ENCODE data around the gene MRPS18A.
"Not testable (repeated sequence)": the region's sequence is repeated elsewhere in the genome, so short reads cannot be mapped to it uniquely, and the experiment has no call there.

Gene MRPS18A

DNA sequence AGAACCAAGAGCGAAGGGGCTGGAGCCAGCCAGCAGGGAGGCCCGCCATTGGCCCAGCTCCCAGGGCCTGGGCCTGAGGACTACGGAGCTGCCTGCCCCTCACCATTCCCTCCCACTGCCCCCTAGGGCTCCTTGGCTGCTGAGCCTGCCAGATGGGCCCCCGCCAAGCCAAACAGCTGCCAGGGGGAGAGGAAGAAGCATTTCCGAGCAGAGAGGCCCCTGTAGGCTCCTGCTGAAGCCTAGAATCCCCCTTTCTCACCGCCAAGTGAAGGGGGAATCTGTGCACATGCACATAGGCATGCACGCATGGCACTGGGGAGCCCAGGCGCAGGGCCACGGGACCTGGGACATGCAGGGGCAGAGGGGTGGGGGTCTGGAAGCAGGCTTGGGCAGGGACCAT is 28.5 kb upstream of the MRPS18A start:
- DNase-seq, result no peak

GRCh38 chr6:43715056-43715788 is 27.6 kb upstream of the MRPS18A start:
- no peak for DNase-seq

DNA sequence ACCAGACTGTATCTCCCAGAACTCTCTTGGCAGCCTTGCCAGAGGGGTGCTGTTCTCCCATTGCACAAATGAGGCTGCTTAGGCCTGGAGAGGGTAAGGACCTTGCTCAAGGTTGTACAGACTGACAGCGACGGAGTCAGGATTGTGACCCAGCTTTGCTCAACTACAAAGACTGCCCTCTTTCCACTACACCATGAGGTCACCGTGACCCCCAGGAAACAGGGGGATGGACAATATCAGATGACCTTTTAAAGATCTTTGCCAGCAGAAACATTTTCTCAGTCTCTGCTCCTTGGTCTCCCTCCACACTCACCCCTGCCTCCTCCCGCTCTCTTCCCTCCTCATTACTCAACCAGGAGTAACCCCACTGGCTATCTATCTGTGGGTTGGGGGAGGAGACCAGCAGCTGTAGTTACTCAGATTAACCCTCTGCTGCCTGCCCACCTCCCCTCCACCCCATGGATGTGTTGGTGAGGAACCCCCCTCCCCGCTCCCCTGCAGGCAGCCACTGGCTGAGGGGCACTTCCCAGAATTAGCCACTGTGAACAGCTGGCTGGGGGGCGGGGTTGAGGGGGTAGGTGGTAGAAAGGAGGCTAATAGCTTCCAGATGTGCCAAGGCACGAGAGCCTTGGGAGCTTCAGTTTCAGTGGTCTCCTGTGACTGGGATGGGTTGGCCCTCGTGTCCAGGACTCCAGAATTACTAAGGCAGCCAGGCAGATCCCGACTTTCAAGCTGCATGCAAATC is 26.9 kb upstream of the MRPS18A start:
- DNase-seq, result no peak

- no peak for DNase-seq
Measured at GRCh38 chr6:43713643-43714310, 26.2 kb upstream of the MRPS18A start.

DNA sequence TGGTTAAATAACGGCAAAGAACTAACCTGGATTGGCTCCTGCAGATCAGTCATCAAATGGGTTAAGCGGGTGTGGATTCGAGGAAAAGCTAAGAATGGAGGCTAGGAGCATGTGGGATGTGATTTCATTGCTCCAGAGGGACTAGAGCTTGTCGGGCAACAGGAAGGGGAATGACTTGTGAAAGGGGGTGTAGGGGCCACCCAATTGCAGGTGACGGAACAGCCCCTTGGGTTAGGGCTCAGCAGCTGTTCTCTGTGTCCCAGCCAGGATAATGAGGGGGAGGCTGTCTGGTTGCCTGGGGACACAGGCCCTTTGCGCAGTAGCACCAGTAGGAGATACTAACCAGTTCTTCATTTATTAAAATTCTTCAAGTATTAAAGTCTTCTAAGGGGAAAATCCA is 25.0 kb upstream of the MRPS18A start:
- no peak for DNase-seq

GRCh38 chr6:43710576-43710975 is 23.0 kb upstream of the MRPS18A start:
- no peak for DNase-seq

DNA sequence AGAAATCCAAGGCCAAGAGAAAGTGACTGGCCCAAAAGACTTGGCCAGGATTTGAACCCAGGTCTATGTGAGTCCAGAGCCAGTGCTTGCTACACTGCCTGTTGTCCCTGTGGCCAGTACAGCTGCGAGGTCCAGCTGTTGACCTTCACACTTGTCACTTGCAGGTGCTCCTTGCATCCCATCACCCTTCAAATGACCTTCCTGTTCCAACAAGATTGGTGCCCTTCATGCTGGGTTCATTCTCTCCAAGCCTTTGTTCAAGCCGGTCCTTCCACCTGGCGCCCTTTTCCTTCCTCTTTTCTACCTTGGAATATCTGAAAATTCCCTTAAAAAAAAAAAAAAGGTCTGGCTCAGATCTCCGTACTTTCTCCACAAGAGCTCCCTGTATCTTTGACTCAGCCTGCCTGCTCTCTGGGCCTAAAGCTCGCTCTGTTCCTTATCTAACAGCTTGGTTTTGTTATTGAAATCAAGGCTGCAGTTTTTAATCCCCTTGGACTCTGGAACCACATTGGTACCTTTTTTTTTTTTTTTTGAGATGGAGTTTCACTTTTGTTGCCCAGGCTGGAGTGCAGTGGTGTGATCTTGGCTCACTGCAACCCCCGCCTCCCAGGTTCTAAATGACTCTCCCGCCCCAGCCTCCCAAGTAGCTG is 22.2 kb upstream of the MRPS18A start:
- no peak for DNase-seq

DNA sequence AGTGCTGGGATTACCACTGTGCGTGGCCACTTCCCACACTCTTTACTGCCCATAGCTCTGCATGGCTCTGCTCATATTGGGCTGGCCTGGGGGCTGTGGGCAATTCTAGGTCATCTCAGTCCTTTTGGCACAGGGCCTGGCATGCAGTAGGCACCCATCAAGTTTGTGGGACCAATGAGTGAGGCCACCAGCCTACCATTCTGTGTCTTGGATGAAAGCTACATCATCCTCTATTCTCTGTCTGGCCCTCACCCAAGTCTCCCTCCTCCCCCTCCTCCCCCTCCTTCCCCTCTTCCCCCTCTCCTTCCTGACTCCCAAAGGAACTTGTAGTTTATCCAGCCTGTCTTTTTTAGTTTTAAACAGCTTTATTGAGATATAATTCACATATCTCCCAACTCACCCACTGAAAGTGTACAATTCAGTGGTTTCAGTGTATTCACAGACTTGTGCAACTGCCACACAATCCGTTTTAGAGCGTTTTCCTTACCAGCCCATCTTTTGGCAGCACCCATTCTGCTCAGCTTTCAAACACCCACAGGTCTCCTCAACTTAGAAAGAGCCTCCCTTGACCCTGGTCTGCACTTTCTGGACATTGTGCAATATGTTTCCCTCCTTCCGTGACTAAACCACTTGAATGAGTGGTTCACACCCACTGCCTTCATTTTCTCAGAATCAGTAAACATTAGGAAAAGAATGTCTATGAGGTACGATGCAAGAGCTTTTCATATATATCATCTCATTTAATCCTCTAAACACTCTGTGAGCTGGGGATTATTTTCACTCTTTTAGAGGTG is 21.5 kb upstream of the MRPS18A start:
- DNase-seq, result no peak

DNA sequence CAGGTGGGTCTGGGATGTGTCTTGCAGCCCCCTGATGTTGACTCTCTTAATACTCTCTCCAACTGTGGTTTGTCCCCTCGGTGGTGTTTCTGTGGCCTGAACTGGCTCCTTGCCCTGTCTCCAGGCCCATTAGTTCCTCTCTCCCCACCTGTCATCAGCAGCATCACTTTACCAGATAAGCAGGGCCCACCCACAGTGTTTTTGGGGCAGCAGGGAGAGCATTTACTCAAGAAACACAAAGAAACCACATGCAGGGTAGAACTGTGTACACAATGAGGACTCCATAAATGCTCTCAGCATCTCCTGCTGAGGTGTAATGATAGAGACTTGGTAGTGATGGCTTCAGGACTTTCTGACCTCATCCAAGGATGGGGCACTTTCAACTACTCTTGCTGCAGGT is 20.2 kb upstream of the MRPS18A start:
- DNase-seq, result no peak

- DNase-seq, result no peak
Measured at GRCh38 chr6:43707269-43707668, 19.7 kb upstream of the MRPS18A start.

- DNase-seq, result no peak
Measured at GRCh38 chr6:43706788-43707187, 19.2 kb upstream of the MRPS18A start.

DNA sequence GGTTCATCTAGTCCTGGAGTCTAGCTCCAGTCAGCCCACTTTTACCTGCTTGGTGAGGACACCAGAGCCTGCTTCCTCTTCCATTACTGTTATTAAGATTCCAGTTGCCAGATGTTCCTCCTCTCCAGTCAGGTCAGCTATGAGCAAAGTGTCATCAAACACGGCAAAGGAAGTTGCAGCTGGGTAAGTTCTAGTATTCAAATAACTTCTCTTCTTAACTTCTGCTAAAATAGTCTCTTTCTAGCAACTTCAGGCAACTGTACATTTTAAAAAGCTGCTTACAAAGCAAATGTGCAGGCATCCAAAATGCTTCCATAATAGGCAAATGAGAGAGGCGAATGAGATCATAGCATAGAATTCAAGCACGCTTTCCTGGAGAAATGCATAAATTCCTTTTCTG is 18.4 kb upstream of the MRPS18A start:
- DNase-seq, result no peak

- peak; percentile 33 for DNase-seq
Measured at GRCh38 chr6:43703512-43704429, 16.2 kb upstream of the MRPS18A start.

- DNase-seq, result peak; percentile 99
Measured at GRCh38 chr6:43702534-43703440, 15.2 kb upstream of the MRPS18A start.

GRCh38 chr6:43702171-43702533 is 14.6 kb upstream of the MRPS18A start:
- no peak for DNase-seq

- DNase-seq, result not testable (repeated sequence)
Measured at GRCh38 chr6:43700939-43701560, 13.5 kb upstream of the MRPS18A start.

DNA sequence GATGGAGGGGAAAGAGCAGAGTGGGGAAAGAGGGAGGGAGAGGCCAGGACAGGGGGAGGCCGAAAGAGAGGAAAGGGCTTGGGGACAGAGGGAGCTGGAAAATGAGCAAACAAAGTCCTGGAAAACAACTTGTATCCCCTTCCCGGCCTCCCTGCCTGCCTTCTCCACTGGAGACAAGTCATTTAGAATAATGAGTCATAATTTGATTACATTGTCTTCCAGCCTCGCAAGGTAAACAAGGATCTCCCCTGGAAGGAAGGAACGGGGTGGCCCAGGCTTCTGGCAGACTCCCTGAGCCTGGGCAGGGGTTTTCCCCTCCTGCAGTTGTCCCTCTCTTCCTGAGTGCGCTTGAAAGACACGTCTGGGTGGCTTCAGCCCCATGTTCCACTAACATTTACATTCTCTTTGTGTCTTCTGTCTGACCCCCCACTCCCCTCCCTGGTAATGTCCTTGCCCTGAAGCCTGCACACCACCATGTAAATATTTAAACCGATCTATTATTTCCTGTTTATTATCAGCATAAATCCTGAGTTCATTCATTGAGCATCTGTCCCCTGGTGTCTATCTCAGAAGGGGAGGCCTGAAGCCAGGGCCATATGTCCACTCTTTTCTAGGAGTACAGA is 12.1 kb upstream of the MRPS18A start:
- peak; percentile 83 for DNase-seq

- no peak for DNase-seq
Measured at GRCh38 chr6:43698584-43699349, 11.2 kb upstream of the MRPS18A start.

DNA sequence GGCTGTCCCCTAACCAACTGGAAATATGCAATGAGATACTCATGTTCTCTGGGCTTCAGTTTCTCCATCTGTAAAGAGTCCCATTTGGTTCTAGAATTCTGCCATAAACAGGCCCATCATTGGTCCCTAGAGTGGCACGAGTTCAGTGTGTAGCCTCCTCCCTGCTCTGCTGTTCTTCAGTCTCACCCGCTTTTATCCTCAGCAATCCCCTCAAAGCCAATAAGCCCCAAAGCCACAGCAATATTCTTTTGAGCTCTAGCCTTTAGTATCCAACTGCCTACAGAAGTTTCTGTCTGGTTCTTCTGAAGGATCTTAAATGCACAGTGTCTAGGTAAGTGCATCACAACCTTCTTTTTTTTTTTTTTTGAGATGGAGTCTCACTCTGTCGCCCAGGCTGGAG is 9.8 kb upstream of the MRPS18A start:
- no peak for DNase-seq
